HG03175 (cell line): ENCODE results near the gene TSHZ1.
"Not testable (repeated sequence)": the region's sequence is repeated elsewhere in the genome, so short reads cannot be mapped to it uniquely, and the experiment has no call there.

ENCODE experiments used
- ATAC-seq: cut with Tn5 transposase; IDR thresholded peaks from one replicate; pipeline ENCODE4 v1.9.1; 2021; ENCODE audit warnings: mild to moderate bottlenecking, moderate library complexity; ENCODE audit not compliant: unreplicated experiment

The TSHZ1 gene

GRCh38 chr18:75304678-75305557 lies 94.3 kb downstream of the TSHZ1 start:
- ATAC-seq: no peak

- no peak for ATAC-seq
Observed at GRCh38 chr18:75305984-75306383, 95.4 kb downstream of the TSHZ1 start.

- no peak for ATAC-seq
Observed at GRCh38 chr18:75307530-75307929, 96.9 kb downstream of the TSHZ1 start.

DNA sequence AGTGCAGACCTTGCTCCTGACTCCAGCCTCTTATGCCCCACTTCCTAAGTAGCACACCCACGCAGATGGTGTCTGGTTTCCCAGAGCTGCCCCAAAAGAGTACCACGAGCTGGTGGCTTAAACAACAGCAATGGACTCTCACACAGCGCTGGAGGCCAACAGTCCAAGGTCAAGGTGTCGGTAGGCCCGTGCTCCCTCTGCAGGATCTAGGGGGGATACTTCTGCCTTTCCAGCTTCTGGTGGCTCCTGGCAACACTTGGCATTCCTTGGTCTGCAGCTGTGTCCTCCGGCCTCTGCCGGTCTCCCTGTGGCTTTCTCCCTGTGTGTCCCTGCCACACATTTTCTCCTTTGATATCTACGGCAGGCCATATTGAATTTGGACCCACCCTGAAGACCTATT lies 99.0 kb downstream of the TSHZ1 start:
- ATAC-seq: no peak

GRCh38 chr18:75314117-75314516 lies 103.5 kb downstream of the TSHZ1 start:
- no peak for ATAC-seq

DNA sequence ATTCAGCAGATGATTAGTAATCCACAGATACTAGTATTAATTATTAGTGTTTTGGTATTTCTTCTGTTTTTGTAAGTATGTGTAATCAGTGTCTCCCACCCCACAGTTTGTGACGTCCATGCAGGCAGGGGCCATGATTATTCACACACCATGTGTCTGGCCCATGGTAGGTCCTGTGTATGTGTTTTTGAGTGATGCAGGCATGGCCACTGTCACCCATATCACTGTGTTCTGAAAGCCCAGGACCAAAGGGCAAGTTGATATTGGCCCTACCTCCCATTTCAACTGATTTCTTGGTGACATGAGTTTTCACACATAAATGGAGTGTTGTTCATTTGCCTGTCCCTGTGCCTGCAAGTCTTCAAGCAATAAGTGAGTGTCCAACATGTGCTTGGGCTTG lies 104.0 kb downstream of the TSHZ1 start:
- ATAC-seq: no peak

- no peak for ATAC-seq
Observed at GRCh38 chr18:75316223-75316622, 105.6 kb downstream of the TSHZ1 start.

GRCh38 chr18:75316826-75317225 lies 106.2 kb downstream of the TSHZ1 start:
- no peak for ATAC-seq

- no peak for ATAC-seq
Observed at GRCh38 chr18:75317300-75317699, 106.7 kb downstream of the TSHZ1 start.

GRCh38 chr18:75317703-75318102 lies 107.1 kb downstream of the TSHZ1 start:
- ATAC-seq: no peak

- no peak for ATAC-seq
Observed at GRCh38 chr18:75319905-75320304, 109.3 kb downstream of the TSHZ1 start.

DNA sequence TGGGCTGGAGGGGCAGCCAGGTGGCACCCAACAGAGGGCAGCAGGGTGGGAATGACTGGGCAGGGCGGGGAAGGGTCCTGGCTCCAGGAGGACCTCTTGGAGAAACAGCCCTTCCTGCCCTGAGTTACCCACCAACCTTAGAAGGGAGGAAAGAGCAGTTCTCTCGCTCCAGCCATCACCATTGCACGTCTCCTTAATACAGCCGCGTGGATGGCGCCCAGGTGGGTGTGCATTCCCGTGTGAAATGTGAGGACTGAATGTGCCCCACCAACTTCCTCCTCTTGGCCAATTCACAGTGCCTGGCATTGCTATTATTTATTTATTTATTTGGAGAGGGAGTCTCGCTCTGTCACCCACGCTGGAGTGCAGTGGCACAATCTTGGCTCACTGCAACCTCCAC lies 109.9 kb downstream of the TSHZ1 start:
- no peak for ATAC-seq

DNA sequence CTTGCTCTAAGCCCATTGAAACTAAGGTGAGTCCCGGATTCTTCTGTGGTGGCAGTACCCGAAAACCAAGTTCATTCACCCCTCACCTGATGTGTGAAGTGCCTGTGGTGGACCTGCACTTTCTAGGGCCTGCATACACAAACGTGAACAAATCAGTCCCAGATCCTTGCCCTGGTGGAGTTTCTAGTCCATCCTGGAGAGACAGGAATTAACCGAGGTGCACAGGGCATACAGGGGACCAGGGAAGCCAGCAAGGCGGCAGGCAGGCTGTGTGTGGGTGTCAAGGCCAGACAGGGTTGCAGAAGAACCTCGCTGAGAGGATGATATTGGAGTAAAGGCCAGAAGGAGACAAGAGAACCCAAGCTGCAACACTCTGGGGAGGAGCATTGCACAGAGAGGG lies 110.8 kb downstream of the TSHZ1 start:
- ATAC-seq: no peak

GRCh38 chr18:75322206-75322605 lies 111.6 kb downstream of the TSHZ1 start:
- ATAC-seq: no peak

DNA sequence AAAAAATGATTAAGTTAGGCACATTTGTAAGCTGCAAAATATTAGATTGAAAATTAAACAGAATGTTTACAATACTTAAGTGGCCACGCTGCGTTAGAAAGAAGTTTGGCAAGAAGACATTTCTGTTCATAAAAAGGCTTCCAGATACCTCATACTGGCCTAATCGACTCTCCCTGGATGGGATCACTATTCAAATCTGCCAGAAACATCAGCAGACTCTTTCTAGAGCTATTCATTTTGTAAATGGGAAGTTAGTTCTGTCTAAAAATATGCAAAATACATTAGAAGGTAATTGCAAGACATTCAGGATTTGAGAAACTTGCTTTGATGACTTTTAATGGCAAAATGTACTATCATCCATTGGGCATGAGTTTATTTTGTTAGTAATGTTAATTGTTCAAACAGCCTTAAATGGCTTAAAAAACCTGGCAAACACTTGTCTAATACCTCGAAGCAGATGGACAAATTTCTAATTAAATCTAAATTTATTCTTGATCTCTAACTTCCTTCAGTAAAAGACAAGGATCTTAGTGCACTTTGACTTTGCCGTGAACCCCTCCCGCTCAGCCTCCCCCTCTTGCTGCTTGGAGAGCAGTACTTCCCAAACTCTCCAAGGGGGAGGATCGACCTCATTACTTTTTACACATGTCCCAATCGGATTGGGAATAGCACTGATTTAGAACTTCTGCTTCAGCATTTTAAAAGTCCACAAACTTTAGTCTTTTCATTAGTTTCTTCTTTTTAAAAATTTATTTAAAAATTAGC lies 113.4 kb downstream of the TSHZ1 start:
- ATAC-seq: no peak

DNA sequence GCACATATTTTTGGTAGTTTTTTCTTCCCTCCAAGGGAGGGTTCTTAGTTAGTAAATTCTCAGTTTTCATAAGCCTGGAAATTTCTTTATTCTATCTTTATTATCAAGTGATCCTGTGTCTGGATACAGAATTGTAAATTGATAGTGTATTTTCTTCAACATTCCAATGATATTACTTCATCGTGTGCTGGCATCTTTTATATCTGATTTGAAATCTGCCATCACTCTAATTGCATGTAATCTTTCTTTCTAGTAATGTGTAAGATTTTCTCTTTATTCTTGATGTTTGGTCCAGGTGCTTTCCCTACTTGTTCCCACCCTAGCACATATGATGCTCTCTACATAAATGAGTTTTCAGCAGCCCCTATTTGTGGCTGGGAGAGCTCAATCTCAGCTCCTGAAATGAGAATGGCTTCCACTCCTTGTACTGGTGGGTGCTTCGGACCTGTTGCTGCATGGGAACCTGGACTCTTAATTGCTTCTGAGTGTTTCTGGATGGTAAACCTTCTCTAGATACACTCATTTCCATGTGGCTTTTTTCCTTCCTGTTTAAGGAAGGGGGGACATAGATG lies 114.2 kb downstream of the TSHZ1 start:
- ATAC-seq: no peak

- ATAC-seq: not testable (repeated sequence)
Observed at GRCh38 chr18:75329753-75330152, 119.2 kb downstream of the TSHZ1 start.

DNA sequence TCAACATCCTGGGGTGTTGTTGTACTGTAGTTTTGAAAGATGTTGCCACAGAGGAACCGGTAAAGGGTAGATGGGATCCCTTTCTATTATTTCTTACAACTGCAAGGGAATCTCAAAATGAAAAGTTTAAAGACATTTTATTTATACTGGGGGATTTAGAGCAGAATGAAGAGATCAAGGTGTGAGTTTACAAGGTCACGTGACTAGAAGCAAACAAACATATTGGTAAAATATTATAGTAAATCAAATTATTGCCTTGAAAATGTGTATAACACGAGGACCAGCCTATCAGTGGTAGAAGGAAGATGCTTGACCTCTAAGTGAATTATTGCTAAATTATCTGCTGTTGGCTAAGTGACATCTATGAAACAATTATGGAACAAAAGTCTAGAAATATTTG lies 119.7 kb downstream of the TSHZ1 start:
- ATAC-seq: no peak

- ATAC-seq: no peak
Observed at GRCh38 chr18:75334869-75335268, 124.3 kb downstream of the TSHZ1 start.

- no peak for ATAC-seq
Observed at GRCh38 chr18:75335511-75335910, 124.9 kb downstream of the TSHZ1 start.

- no peak for ATAC-seq
Observed at GRCh38 chr18:75336767-75337166, 126.2 kb downstream of the TSHZ1 start.

DNA sequence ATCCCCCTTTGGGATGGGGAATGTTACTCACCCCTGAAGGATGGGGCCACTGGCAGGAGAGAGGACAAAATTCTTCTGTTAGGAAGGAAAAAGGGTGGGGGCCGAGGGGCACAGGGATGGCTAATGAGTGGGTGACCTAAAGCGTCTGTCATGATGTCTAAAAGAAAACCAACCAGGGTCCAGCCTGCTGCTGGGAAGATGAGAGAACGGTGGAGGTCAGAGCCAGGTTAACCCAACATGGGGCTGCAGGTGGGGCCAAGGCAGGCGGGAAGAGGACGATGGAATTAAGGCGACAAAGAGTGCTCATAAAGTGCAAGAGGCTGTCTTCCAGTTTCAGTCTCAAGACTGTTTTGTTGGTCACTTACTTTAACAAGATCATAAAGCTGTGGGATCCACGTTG lies 126.8 kb downstream of the TSHZ1 start:
- ATAC-seq: no peak
